GM18505 (cell line): Measurements from ENCODE around the gene KRTDAP.

Experiments used
- ATAC-seq: cut with Tn5 transposase; IDR thresholded peaks from one replicate; pipeline ENCODE4 v1.9.1; 2021; ENCODE audit not compliant: unreplicated experiment
- POLR2A ChIP-seq: IDR thresholded peaks from 4 replicates; pipeline ENCODE4 v1.6.1; 2011; ENCODE audit warnings: borderline replicate concordance; ENCODE audit not compliant: insufficient read depth, insufficient read length; ENCODE audit errors: extremely low read depth

Gene KRTDAP

DNA sequence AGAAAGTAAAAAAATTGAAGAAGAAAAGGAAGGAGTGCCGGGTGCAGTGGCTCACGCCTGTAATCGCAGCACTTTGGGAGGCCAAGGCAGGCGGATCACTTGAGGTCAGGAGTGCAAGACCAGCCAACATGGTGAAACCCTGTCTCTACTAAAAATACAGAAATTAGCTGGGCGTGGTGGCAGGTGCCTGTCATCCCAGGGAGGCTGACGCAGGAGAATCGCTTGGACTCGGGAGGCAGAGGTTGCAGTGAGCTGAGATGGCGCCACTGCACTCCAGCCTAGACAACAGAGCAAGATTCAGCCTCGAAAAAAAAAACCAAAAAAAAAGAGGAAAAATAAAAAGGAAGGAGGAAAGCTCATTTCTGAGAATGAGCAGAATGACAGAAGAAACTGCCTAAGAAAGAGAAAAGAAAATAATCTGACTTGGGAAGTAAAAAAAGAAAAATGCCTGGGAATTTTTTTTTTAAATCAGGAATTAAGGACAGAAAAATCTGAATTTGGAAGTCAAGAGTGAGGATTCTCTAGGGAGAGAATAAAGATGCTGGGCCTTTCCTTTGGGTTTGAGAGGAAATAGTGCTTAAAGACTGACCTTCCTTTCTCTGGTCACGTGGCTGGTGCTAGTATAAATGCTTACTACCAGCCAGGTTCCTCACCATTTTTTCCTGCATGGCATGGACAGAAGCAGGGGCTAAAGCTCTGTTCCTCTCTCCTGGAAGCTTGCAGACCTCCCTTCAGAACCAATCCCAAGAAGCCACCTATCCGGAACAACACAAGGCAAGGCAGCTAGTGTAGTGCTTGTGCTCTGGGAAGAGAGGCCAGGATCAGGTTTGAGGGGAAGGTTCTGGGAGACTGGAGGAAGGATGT is 42.4 kb downstream of the KRTDAP start, which contains the start of gene FFAR2:
Gene FFAR2 (plus strand): TSS at position 652 of the 864 bp plus-strand sequence. CDS start 1,458 bp downstream, outside the sequence.
- no peak for TF ChIP-seq POLR2A
- ATAC-seq = no peak

DNA sequence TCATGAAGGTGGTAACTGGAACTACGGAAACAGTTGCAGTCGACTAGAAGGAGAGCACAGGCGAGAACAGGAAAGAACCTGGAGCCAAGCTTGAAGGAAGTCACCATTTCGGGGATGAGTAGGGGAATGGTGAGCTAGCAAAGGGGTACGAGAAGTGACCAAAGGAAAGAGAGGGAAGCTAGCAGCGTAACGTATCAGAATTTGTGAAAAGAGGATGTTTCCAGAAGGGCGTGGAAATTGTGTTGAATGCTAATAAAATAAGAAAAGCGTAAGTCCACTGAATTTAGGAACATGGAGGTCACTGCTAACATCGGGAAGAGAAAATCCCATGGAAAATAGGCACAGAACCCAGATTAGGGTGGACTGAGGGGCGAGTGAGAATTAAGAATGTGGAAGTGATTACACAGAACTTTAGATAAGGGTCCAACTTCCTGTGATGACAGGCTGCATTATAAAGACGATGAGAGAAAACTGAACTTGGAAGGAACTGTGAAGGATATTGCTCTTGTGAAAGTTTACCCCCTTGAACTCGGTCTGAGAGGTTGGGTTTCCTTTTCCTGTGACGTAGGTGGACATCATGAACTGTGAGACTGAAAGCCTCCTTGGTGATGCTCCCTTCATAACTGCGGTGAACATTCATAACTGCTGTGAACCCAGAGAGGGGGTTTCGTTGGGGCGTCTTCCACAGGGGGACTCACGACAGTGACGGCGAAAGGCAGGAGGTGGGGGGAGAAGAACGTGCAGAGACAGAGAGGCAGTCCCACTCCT is 44.3 kb downstream of the KRTDAP start:
- TF ChIP-seq POLR2A = no peak
- ATAC-seq = no peak

DNA sequence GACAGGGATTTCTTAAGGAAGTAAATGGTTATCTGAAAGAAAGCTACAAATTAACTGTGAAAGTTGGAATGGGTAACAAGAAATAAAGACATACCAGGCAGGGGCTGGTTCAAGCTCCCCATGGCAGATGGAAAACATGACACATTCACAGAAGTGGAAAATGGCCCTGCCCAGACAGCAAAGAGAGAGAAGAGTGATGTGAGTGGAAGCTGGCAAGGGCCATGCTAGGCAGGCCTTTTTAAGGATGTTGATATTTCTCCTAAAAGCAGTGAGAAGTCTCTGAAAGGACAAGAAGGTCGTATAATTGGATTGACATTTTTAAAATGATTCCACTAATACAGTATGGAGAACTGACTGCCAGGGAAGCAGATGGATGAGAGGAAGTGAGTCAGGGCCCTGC is 45.5 kb downstream of the KRTDAP start:
- ATAC-seq = no peak
- no peak for TF ChIP-seq POLR2A

DNA sequence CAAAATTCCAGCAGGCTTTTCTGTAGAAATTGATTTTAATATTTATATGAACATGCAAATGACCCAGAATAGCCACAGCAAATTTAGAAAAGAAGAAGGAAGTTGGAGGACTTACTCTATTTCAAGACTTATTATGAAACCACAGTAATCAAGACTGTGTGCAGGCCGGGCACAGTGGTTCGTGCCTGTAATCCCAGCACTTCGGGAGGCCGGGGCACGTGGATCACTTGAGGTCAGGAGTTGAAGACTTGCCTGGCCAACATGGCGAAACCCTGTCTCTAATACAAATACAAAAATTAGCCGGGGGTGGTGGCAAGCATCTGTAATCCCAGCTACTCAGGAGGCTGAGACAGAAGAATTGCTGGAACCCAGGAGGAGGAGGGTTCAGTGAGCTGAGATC is 48.2 kb downstream of the KRTDAP start:
- ATAC-seq = no peak

DNA sequence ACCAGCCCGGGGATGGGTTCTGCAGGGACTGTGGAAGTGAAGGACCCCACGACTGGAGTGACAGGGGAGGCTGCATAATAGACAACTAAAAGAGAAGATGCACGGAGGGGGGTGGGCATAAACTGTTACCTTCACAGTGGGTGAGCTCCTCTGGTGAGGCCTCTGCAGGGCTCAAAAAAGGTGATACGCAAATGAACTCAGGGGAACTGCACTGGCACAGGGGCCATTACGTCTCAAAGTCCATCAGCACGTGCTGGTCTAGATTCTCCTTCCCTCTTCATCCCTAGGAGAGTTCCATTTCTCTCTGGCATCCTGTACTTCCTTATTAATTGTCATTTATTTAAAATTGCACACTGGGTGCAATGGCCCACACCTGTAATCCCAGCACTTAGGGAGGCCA is 50.3 kb downstream of the KRTDAP start:
- no peak for TF ChIP-seq POLR2A

More for the DNA sequence above, 48.2 kb downstream of the KRTDAP start:
- TF ChIP-seq POLR2A = no peak

DNA sequence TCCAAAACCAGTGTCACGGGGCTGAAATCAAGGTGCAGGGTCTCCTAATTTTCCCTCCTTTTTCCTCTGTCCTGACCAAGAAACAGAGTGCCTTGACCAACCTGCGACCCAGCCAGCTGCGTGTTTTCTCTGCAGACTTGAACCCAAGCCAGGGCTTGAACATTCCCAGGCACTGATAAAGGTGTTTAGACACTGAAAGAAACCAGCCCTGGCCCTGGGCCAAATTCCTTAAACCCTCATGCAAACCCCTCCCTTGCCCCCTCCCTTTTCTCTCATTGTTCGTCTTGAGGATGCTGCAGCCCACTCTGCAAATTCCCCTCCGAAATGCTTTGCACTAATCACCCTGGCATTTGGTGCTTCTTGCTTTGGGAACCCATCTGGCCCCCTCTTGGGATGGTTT is 51.7 kb downstream of the KRTDAP start:
- ATAC-seq = no peak
- no peak for TF ChIP-seq POLR2A

More for the DNA sequence above, 50.3 kb downstream of the KRTDAP start:
- ATAC-seq = no peak

DNA sequence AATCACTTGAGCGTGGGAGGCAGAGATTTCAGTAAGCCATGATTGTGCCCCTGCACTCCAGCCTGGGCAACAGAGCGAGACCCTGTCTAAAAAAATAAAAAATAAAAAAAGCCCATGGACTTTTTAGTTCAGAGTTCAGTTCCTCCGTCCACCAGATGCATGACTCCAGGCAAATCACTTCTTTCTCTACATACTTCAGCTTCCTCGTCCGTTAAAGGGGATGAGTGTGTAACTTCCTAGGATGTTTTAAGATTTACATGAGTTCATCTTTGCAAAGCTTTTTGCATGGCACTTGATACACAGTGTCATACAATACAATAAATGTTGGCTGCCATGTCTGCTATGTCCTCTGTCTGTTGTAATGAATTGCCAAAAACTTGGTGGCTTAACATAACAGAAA is 52.2 kb downstream of the KRTDAP start:
- no peak for ATAC-seq
- no peak for TF ChIP-seq POLR2A

DNA sequence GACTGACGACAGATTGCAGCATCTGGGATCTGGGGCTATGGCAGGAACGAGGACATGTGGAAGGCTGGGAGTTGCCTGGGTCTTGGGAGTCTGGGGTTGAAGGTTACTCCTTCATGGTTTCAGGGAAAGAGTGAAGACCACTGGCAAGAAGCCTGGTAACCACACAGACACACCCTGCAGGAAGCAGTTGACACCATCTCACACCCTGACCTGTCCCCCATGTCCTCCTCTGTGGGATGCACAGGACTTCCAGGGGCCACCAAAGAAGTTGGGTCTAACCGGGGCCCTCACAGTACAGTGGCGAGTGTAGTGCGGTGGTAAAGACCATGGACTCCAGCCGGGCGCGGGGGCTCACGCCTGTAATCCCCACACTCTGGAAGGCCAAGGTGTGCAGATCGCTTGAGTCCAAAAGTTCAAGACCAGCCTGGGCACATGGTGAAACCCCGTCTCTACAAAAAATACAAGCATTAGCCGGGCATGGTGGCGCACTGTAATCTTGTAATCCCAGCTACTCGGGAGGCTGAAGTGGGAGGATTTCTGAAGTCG is 52.8 kb downstream of the KRTDAP start:
- TF ChIP-seq POLR2A = no peak
- no peak for ATAC-seq
